NCI-H1048 (cell line): ENCODE measurements around the gene MFAP5.

Experiments used
- DNase-seq: peaks from one replicate; lab custom pipeline; 2025; lab: John Stamatoyannopoulos, UW

Gene MFAP5

GRCh38 chr12:8662593-8662992 is at the start of gene MFAP5:
Gene MFAP5 (minus strand): TSS chr12:8662826. CDS start chr12:8662104, 722 bp downstream.
- no peak for DNase-seq

GRCh38 chr12:8709124-8709830 is 46.7 kb upstream of the MFAP5 start:
- no peak for DNase-seq

GRCh38 chr12:8702159-8702558 is 39.5 kb upstream of the MFAP5 start:
- DNase-seq = no peak

- no peak for DNase-seq
Observed at GRCh38 chr12:8701046-8701660, 38.5 kb upstream of the MFAP5 start.

GRCh38 chr12:8699714-8700113 is 37.1 kb upstream of the MFAP5 start:
- no peak for DNase-seq

GRCh38 chr12:8698879-8699278 is 36.3 kb upstream of the MFAP5 start:
- DNase-seq = no peak

GRCh38 chr12:8698132-8698851 is 35.7 kb upstream of the MFAP5 start:
- DNase-seq = no peak

GRCh38 chr12:8697476-8698131 is 35.0 kb upstream of the MFAP5 start, which contains the start of gene RIMKLB:
Gene RIMKLB (plus strand): TSS chr12:8697991. CDS start chr12:8713867, 15,876 bp downstream.
- peak; percentile 74 for DNase-seq

- no peak for DNase-seq
Observed at GRCh38 chr12:8697120-8697475, 34.5 kb upstream of the MFAP5 start.

- no peak for DNase-seq
Observed at GRCh38 chr12:8696442-8697090, 33.9 kb upstream of the MFAP5 start.

- no peak for DNase-seq
Observed at GRCh38 chr12:8695116-8695515, 32.5 kb upstream of the MFAP5 start.

- DNase-seq = no peak
Observed at GRCh38 chr12:8692573-8692972, 29.9 kb upstream of the MFAP5 start.

GRCh38 chr12:8689681-8690080 is 27.1 kb upstream of the MFAP5 start:
- DNase-seq = no peak

GRCh38 chr12:8687846-8688601 is 25.4 kb upstream of the MFAP5 start:
- DNase-seq = no peak

GRCh38 chr12:8685051-8685450 is 22.4 kb upstream of the MFAP5 start:
- no peak for DNase-seq

GRCh38 chr12:8681129-8681884 is 18.7 kb upstream of the MFAP5 start:
- DNase-seq = no peak

GRCh38 chr12:8680533-8680932 is 17.9 kb upstream of the MFAP5 start:
- DNase-seq = no peak

GRCh38 chr12:8678661-8679111 is 16.1 kb upstream of the MFAP5 start:
- no peak for DNase-seq

- no peak for DNase-seq
Observed at GRCh38 chr12:8677362-8677761, 14.7 kb upstream of the MFAP5 start.

GRCh38 chr12:8676651-8677050 is 14.0 kb upstream of the MFAP5 start:
- DNase-seq = no peak
